ENCODE results near the gene CCNI2.
A peak's percentile ranks its signal among the peaks of the same experiment; 100 is the strongest.

Gene CCNI2, protein sequence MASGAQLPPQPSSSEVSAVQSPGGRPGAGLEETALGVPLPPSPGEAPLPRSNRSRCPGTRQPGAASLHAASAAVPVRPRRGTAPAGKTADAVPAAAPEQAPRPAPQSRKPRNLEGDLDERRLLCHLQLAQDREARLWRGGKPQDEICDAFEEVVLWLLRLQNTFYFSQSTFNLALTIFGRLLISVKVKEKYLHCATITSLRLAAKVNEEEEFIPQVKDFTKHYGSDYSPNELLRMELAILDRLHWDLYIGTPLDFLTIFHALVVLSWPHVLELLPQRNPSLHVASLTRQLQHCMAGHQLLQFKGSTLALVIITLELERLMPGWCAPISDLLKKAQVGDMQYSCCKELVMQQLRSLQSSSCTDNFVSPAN

DNA sequence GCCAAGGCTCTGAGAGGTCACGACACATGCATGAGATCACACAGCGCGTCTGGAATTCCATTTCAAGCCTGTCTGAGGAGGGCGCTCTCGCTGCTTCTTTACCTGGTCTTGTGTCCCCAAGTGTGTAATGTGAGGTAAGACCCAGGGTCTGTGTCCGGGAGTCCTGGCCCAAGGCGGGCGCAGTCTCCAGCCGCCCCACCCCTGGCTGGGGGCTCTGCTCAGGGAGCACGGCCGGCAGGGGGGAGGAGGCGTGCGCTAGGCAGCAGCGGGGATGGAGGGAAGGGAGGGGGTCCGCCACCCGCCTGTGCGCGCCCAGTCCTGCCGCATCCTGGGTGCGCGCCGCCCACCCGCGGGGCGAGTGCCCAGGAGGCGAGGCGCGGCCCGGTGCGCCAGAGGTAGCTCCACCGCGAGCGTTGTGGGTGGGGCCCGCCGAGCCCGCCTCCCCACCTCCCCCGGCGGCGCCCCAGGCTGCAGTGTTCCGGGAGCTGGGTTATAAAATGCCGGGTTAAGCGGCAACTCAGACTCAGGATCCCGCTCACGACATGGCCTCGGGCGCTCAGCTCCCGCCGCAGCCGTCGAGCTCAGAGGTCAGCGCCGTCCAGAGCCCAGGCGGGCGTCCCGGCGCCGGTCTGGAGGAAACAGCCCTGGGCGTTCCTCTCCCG is at the start of gene CCNI2:
CCNI2 (plus strand) TSS at position 473 of the 662 bp plus-strand sequence; CDS start at position 543, 70 bp downstream.
- H3K4me3 ChIP-seq (ENCODE audit: low read depth, low read length) = peak within 1 kb of the TSS; percentile 77
- TF ChIP-seq, protein P1, sequence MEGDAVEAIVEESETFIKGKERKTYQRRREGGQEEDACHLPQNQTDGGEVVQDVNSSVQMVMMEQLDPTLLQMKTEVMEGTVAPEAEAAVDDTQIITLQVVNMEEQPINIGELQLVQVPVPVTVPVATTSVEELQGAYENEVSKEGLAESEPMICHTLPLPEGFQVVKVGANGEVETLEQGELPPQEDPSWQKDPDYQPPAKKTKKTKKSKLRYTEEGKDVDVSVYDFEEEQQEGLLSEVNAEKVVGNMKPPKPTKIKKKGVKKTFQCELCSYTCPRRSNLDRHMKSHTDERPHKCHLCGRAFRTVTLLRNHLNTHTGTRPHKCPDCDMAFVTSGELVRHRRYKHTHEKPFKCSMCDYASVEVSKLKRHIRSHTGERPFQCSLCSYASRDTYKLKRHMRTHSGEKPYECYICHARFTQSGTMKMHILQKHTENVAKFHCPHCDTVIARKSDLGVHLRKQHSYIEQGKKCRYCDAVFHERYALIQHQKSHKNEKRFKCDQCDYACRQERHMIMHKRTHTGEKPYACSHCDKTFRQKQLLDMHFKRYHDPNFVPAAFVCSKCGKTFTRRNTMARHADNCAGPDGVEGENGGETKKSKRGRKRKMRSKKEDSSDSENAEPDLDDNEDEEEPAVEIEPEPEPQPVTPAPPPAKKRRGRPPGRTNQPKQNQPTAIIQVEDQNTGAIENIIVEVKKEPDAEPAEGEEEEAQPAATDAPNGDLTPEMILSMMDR (IDR thresholded peaks at IDR 0.05; ENCODE audit: insufficient read depth, low read depth, low read length, missing control alignments) = peak; percentile 44
- DNase-seq (ENCODE audit: low read depth) = peak; percentile 67

- no peak for DNase-seq (ENCODE audit: low read depth)
- no peak overlapping the region for H3K4me3 ChIP-seq (ENCODE audit: low read depth, low read length)
- TF ChIP-seq, protein P1 (IDR thresholded peaks at IDR 0.05; ENCODE audit: insufficient read depth, low read depth, low read length, missing control alignments) = no peak
Measured at GRCh38 chr5:132704875-132705274, 42.4 kb upstream of the CCNI2 start.

DNA sequence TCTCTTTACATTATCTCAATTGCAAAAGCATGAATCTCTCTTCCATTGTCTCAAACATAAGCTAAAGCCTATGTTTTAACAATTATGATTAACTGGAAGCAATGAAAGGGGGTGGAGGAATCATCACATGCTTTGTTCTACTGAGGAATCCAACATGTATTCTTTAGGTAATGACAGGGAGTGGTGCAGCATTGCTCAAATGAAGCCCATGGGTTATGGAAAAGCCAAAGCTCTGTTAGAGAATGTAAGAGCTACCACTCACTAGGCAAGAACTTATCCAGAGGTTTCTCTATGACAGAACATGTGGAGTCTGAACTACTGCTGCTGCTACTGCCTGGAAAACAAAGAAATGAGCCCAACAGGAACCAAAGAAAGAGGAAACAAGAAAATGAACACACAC is 38.6 kb upstream of the CCNI2 start:
- no peak overlapping the region for H3K4me3 ChIP-seq (ENCODE audit: low read depth, low read length)
- DNase-seq (ENCODE audit: low read depth) = no peak
- TF ChIP-seq, protein P1 (IDR thresholded peaks at IDR 0.05; ENCODE audit: insufficient read depth, low read depth, low read length, missing control alignments) = no peak

DNA sequence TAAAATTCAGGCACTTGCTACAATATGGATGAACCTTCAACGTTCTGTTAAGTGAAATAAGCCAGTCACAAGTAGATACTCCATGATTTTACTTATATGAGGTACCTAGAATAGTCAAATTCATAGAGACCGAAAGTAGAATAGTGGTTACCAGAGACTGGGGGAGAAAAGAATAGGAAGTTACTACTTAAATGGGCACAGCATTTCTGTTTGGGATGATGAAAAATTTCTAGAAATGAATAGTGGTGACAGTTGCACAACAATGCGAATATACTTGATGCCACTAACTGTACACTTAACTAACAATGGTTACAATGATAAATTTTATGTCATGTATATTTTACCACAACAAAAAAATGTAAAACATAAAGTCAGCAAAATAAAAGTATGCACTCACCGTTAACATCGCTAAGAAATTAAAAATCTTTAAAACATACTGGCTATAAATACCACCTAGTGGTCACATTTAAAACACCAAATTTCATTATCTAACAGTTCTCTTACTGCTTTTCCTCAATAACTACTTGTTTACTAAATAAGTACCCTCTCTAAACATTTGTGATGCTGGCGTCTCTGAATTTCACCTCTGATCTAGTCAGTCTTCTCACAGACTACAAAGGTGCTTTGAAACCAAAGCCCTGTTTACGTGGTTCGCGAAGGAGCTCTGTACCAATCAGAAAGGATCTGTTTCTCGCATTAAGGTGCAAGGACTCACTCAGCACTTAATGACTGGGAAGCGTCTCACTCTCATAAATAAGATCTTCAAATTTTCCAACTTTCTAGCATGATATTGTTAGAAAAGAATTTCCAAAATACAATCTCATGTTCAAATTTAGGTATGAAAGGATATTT is 32.5 kb upstream of the CCNI2 start:
- H3K4me3 ChIP-seq (ENCODE audit: low read depth, low read length) = no peak overlapping the region
- DNase-seq (ENCODE audit: low read depth) = peak; percentile 41
- TF ChIP-seq, protein P1 (IDR thresholded peaks at IDR 0.05; ENCODE audit: insufficient read depth, low read depth, low read length, missing control alignments) = peak; percentile 5

GRCh38 chr5:132718544-132719312 is 28.5 kb upstream of the CCNI2 start:
- TF ChIP-seq, protein P1 (IDR thresholded peaks at IDR 0.05; ENCODE audit: insufficient read depth, low read depth, low read length, missing control alignments) = no peak
- no peak for DNase-seq (ENCODE audit: low read depth)
- H3K4me3 ChIP-seq (ENCODE audit: low read depth, low read length) = no peak overlapping the region

DNA sequence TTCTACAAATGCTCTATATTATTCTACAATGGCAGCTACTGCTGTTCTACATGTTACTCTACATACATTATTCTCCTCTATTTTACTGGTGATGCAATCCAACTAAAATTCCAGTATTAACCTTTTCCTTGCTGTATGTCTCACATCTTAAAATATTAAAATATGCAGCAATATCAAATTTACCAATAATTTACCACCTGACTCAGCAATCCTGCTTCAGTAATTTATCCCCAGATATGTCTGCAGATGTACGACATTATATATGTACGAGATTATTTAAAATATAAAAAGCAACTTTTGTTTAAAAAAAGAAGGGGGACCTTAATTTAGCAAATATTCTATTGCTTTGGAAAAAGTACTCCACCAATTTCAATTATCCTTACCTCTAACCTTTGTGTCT is 21.5 kb upstream of the CCNI2 start:
- H3K4me3 ChIP-seq (ENCODE audit: low read depth, low read length) = no peak overlapping the region
- TF ChIP-seq, protein P1 (IDR thresholded peaks at IDR 0.05; ENCODE audit: insufficient read depth, low read depth, low read length, missing control alignments) = no peak
- DNase-seq (ENCODE audit: low read depth) = no peak
